ENCODE results near the gene RAD51D. TPM values are rescaled to one million over a fixed set of nuclear protein-coding genes. Genes with fewer than 3 reads are reported as not detected.
"Not testable (repeated sequence)": the region's sequence is repeated elsewhere in the genome, so short reads cannot be mapped to it uniquely, and the experiment has no call there.

RAD51D gene
- total RNA-seq, 1 donor from 2014 or later: 4.8 TPM

DNA sequence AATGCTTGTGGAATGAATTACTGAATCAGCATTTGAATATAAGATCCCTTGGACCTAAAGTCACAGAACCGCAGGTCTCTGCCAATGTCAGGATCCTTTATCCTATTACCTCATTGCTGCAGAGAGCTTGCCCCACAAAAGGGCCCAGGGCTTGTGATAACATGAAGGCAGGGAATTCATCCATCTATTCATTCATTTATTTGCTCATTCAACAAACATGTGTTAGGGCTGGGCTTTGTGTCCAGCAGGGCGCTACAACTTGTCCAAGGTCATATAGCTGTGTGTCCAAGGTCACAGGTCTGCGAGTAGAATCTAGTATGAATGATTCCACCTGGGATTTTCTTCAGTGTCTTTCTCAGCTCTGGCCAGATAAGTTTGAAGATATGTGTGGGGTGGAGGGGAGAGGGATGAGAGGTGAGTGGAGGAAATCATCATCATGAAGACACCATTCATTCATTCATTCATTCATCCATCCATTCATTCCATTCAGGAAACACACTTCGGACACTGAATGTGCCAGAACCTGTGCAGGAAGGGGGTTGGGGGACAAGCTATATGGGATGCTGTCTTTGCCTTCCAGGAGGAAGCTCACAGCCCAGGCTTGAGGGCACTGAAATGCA is 26.7 kb upstream of the RAD51D start:
- no peak for DNase-seq (ENCODE audit: missing footprints)
- no peak for ATAC-seq
- intact Hi-C loops (cut with DNase I): no loop called here

GRCh38 chr17:35144840-35145239 is 25.2 kb upstream of the RAD51D start:
- ATAC-seq: no peak
- intact Hi-C loops (cut with DNase I): no loop called here
- no peak for DNase-seq (ENCODE audit: missing footprints)

GRCh38 chr17:35142467-35142796 is 22.8 kb upstream of the RAD51D start:
- ATAC-seq (no peak), DNase-seq (ENCODE audit: missing footprints) (no peak)
- intact Hi-C loops (cut with DNase I): no loop called here

- ATAC-seq (peak; percentile 88), DNase-seq (ENCODE audit: missing footprints) (peak; percentile 92)
- intact Hi-C loops (cut with DNase I): no loop called here
These were observed 22.2 kb upstream of the RAD51D start, which contains the start of gene NLE1 for GRCh38 chr17:35141681-35142466. Gene NLE1, minus strand, starts transcription at chr17:35142303. Its CDS starts 28 bp downstream, at chr17:35142275.

- ATAC-seq (no peak), DNase-seq (ENCODE audit: missing footprints) (no peak)
- intact Hi-C loops (cut with DNase I): no loop called here
These were observed 18.6 kb upstream of the RAD51D start for GRCh38 chr17:35138218-35138617.

DNA sequence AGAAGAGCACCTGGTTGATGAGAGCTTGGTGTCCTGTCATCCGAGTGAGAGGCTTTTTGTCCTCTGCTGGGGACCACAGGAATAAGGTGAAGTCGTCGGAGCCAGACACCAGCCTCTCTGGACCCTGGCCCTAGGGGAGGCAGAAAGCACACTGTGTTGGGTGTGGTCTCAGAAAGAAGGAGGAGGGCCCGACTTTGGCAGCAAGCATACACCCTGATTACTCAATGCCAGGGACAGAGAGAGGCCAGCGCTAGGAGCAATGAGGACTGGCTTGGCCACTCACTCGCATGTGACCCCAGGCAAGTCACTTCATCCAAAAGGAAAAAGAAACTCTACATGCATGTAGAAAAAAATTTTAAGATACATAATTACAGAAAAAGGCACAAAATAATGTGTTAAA is 15.7 kb upstream of the RAD51D start:
- intact Hi-C loops (cut with DNase I): no loop called here
- DNase-seq (ENCODE audit: missing footprints) (no peak), ATAC-seq (no peak)

DNA sequence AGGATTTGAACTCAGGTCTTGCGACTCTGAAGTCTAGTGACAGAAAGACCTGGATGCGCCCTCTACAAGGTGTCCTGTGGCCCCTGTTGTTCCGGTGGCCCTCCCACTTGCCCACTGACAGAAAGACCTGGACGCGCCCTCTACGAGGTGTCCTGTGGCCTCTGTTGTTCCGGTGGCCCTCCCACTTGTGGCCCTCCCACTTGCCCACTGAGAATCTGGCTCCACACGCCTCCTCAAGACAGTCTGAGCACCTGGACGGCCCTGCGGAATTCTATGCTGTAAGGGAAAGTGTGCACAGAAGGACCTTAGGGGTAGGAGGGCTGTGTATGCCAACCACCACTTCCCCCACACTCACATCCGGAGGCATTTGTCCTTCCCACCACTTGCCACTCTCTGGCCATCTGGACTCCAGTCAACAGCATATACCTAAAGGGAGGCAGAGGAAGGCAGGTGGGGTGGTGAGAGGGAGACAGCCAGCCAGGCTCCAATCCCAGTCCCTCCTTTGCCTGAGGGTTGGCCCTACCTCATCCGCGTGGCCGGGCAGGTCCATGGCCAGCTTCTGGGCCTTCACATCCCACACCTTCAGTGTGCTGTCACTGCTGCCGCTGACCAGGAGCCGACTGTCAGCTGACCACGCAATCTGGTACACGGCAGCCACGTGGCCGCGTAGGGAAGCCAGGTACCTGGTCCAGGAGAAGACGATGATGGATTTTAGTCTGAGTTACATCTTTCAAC is 13.3 kb upstream of the RAD51D start:
- DNase-seq (ENCODE audit: missing footprints) (no peak), ATAC-seq (no peak)
- intact Hi-C loops (cut with DNase I): no loop called here

DNA sequence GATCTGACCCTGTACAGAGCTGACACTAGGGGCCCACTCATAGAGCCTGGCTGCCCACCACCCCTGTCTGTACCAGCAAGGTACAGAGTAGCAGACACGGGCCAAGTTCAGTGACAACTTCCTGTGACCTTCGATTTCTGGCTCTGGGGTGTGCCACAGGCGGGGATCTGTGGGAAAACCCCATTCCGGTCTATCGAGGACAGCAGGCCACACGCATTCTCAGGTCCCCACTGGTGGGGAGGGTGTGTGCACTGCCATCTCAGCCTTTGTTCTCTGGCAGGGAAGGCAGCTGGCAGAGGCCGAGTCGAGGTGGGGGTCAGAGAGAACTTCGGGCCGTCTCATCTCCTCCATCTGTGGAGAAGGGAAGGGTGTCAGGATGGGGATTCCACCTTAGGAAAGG is 12.4 kb upstream of the RAD51D start:
- ATAC-seq (no peak), DNase-seq (ENCODE audit: missing footprints) (no peak)
- intact Hi-C loops (cut with DNase I): no loop called here

DNA sequence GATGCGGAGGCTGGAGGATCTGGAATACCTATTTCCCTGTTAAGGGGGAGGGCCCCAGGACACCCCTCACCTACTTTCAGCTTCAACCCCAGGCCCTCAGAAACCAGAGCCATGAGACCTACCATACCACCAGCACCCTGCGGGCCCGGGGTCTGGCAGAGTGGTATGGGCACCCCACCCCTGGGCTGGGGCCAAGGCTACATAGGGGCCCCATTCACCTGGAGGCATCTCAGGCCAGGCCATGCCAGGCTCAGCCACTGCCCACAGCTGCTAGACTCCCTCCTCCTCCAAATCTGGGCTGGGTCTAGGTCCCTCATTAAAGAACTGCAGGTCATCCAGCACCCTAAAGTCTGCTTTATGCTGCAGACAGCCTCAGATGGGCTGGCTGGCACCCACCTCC is 10.7 kb upstream of the RAD51D start:
- no peak for ATAC-seq
- intact Hi-C loops (cut with DNase I): no loop called here
- no peak for DNase-seq (ENCODE audit: missing footprints)

GRCh38 chr17:35129973-35130351 is 10.3 kb upstream of the RAD51D start:
- intact Hi-C loops (cut with DNase I): no loop called here
- DNase-seq (ENCODE audit: missing footprints): no peak
- no peak for ATAC-seq

DNA sequence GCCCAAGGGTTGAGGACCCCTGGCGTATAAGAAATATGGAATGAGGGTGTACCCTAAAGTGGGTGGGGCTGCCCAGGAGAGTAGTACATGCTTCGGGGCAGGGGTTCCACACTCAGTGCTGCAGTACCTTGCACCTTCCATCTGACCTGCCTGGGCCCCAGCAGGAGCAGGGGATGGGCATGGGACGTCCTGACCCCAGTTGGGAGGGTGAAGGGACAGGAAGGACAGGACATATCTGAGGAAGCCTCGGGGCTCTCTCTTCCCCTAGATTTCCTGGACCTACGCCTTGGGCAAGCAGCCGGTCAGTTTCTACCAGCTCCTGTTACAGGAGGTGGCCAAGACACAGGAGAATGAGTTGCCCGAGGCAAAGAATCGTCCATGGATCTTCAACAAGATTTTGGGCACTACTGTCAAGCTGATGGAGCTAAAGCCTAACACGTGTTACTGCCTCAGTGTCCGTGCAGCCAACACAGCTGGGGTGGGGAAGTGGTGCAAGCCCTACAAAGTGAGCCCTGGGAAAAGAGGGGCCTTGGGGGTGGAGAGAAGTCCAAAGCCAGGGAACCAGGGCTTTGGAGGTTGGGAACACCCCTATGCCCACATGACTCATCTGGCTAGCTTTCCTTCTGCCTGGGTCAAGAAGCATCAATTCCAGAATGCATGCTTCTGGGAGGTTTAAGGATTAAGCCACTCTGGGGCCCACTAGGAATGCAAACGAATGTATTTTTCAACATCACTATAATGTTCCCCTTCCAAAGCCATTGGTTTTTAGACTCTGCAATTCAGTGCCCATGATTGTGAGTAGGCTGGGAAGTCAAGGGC is 9.7 kb upstream of the RAD51D start:
- ATAC-seq (no peak), DNase-seq (ENCODE audit: missing footprints) (no peak)
- intact Hi-C loops (cut with DNase I): no loop called here

GRCh38 chr17:35127751-35128514 is 8.3 kb upstream of the RAD51D start:
- intact Hi-C loops (cut with DNase I): no loop called here
- no peak for DNase-seq (ENCODE audit: missing footprints)
- ATAC-seq: peak; percentile 92

DNA sequence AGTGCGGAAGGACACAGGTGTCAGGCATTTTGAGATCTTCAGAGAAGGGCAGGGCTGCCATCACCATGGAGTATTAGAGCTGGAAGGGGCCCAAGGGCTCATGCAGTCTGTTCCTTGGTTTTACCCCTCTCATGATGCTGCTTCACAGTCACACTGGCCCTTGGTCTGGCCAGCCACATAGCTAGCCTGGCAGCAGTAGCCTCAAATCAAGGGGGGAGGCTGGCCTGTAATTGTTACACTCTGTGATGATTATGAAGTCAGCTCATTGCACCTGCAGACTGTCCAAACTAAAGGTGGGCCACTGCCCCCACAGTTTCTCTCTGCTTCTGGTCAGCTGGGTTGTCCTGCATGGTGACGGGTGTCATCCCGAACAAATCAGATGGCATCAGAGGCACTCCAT is 1.7 kb upstream of the RAD51D start, which contains the start of gene FNDC8:
TSS of gene FNDC8 (plus strand) at position 301 of the 400 bp plus-strand sequence. CDS start at position 380, 79 bp downstream.
- ATAC-seq (no peak), DNase-seq (ENCODE audit: missing footprints) (no peak)
- intact Hi-C loops (cut with DNase I): no loop called here

GRCh38 chr17:35117984-35118383 is 1.7 kb downstream of the RAD51D start:
- ATAC-seq: no peak
- no peak for DNase-seq (ENCODE audit: missing footprints)
- intact Hi-C loops (cut with DNase I): loop anchor here (2.0 kb wide), 1 partner anchor 575 kb away; no protein-coding TSS in a partner anchor

GRCh38 chr17:35116845-35117244 is 2.8 kb downstream of the RAD51D start:
- ATAC-seq: no peak
- DNase-seq (ENCODE audit: missing footprints): no peak
- intact Hi-C loops (cut with DNase I): no loop called here

- ATAC-seq; intact Hi-C loops (cut with DNase I); DNase-seq (ENCODE audit: missing footprints): not testable (repeated sequence)
These were observed 8.9 kb downstream of the RAD51D start for GRCh38 chr17:35110791-35111190.

- intact Hi-C loops (cut with DNase I): no loop called here
- no peak for DNase-seq (ENCODE audit: missing footprints)
- ATAC-seq: no peak
These were observed 14.7 kb downstream of the RAD51D start for GRCh38 chr17:35104844-35105450.

DNA sequence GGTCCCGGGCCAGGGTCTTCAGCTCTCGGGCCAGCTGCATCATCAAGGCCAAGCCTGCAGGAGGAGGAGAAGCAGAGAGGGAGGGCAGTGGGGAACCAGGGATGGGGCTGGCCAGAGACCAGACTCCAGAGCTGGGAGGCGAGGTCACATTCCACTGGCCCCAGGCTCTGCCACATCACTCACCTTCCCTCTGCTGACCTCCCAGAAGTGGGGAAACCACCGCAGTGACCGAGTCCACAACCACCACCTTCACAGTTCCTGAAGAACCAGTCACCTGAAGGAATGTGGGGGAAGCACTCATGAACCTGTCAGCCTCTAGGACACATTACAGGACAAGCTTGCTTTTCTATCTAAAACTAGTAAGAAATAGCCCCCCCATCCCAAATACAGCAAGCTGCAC is 16.4 kb downstream of the RAD51D start:
- DNase-seq (ENCODE audit: missing footprints) (no peak), ATAC-seq (no peak)
- intact Hi-C loops (cut with DNase I): no loop called here
